Stimulated activated CD4-positive, alpha-beta T cell treated with anti-CD3 and anti-CD28 coated beads, Interleukin-1b, Interleukin-23, amount 100 ng/mL, for 1 hour (primary cell): ENCODE results near the gene ASAP3.
"Not testable (repeated sequence)": the region's sequence is repeated elsewhere in the genome, so short reads cannot be mapped to it uniquely, and the experiment has no call there.

Experiments used
- DNase-seq, 2 donors: peaks; one replicate each; pipeline ENCODE4 v3.0.0-alpha.2; 2020; ENCODE audit warnings: low read depth in 2 of 2

ASAP3 gene

DNA sequence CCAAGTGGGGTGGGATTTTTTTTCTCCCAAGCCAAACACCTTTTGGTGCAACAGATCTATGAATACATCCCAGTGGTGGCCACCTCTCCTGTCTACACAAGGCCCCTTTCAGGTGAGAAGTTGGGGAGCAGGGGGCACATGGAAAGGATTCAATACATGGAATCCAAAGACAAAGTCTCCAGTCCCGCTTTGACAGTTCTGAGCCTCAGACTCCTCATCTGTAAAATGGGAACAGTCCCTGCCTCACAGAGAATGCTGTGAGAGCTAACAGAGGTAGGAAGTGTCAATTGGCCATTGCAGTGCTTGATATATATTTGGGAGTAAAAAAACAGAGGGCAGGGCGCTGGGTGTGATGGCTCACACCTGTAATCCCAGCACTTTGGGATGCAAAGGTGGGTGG lies 87.6 kb downstream of the ASAP3 start:
- DNase-seq: no peak

DNA sequence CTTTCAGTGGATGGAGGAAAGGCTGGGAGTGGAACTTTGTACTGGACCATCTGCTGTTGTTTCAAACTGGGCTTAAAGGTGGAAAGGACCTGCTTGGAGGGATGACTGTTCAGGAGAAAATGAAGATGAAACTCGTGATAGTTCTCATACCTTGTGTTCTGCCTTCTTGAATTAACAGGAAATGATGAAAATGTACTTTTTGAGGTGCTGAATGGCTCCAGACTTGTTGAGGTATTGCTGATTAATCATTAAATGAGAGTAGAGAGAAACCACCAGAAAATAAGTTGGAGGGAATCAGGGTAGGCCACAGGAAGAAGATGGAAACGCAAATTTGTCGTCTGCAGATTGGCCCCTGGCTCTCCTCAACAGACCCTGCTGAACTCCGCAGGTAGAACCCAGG lies 88.1 kb downstream of the ASAP3 start:
- no peak for DNase-seq

GRCh38 chr1:23395154-23395724 lies 88.7 kb downstream of the ASAP3 start:
- DNase-seq: no peak

DNA sequence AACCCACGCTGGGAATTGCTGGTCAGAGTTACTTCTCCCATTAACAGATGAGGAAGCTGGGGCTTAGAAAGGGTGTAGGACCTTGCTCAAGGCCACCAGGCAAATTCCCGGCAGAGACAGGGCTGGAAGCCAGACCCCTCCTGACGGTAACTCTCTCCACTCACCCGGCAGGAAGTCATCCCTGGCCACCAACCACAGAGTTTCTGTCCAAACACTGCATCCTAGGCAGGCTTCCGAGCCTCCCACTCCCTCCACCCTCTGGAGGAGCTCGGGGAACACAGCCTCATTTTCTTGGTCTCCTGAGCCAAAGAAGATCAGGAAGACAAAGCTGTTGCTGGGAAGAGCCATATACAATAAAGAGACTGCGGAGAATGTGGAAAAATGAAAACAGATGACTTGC lies 89.3 kb downstream of the ASAP3 start:
- DNase-seq: no peak

- no peak for DNase-seq
Measured at GRCh38 chr1:23394181-23394580, 89.8 kb downstream of the ASAP3 start.

- no peak for DNase-seq
Measured at GRCh38 chr1:23393706-23394105, 90.3 kb downstream of the ASAP3 start.

DNA sequence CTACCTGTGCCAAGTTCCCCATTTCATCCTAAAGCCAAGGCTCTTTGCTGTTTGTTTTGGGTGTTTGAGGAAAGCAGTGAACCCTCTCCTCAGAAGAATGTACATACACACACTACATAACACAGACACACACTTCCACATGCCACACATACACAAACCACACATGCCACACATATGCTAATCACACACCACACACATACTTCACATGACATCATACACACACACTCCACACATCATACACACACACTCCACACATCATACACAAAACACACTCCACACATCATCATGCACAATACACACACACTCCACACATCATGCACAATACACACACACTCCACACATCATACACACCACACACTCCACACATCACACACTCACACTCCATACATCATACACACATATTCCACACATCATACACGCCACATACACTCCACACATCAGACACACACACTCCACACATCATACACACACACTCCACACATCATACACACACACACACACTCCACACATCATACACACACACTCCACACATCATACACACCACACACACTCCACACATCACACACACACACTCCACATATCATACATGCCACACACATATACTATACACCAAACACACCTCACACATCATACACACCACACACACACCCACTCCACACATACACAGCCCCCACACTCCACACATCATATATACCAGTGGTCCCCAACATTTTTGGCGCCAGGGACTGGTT lies 91.7 kb downstream of the ASAP3 start:
- DNase-seq: no peak

DNA sequence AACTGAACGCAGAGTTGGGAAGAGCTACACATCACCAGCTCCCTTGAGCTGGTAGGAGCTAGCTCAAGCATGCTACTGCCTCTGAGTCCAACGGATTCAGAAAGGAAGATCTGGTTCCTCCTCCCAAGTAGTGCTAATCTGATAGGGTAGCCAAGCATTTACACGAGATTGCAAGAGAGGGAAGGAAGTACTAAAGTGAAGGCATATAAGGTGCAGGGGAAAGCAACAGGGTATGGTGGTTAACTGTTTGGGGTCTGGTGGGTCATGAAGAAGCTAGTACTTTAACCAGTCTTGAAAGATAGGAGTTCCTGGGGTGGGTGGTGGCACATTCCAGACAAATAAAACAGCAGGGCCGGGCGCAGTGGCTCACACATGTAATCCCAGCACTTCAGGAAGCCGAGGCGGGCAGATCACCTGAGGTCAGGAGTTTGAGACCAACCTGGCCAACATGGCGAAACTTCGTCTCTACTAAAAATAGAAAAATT lies 94.1 kb downstream of the ASAP3 start:
- no peak for DNase-seq

DNA sequence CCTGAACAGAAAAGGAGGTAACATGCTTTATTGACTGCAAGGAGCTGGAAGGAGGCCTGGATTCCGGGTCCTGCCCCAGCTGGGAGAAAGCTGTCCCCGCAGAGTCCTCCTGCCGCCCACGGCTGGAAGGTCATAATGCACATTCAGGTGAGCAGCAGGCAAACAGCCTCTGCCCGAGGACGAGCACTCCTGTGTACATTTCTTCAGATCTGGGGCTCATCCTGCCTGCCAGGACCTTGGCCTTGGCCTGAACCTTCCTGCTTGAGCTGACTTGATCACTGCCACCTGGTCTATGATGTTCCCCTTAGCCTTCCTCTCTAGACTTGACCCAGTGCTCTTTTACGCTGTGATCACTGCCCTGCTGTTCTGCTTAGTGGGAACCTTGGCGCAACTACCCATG lies 96.5 kb downstream of the ASAP3 start:
- no peak for DNase-seq

DNA sequence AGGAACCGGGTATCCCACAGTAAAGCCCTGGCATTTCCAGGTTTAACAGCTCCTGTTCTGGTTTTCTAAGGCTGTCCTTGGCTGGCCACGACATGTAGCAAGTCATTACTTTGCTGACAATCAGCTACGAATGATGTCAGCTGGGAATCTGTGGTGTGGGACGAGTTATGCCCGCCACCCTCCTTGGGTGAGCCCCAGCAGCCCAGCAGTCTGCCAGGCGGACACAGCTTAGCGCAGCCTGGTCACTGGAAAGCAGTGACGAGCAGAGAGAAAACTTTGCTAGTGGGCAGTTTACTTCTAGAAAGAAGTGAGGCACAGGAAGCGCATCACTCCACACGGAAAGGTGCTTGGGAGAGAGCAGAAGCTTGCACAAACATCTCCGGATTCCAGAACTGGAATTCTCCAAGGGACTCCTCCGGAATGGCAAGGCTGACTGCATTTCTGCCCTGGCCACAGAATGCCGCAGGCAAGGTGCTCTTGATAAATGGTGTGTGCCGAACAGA lies 98.8 kb downstream of the ASAP3 start:
- no peak for DNase-seq

DNA sequence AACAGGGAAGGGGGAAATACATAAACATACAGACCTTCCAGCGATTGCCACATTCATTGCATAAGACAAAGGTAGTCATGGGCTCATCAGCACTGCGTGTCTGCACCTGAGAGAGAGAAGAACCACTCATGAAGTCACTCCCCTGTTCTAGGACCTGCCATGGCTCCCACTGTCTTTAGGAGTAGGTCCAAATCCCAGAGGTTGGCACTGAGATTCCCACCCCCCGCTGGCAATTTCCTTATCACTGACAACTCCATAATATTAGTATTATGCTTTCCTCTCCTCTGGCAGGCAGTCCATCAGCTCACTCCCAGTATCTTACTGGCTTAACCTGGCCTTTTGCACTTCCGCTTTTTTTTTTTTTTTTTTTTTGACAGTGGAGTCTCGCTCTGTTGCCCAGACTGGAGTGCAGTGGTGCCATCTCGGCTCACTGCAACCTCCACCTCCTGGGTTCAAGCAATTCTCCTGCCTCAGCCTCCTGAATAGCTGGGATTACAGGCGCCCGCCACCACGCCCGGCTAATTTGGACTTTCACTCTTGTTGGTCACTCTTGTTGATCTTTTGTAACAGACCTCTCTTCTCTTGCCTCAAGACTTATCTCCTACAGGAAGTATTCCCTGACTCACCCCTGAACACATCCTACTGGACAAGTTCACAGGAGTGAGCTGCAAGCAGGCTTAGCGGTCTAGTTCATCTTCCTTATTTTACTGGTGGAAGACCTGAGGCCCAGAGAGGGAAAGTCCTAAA lies 99.5 kb downstream of the ASAP3 start:
- DNase-seq: no peak

GRCh38 chr1:23383577-23384311 lies 100.2 kb downstream of the ASAP3 start:
- DNase-seq: no peak

- DNase-seq: no peak
Measured at GRCh38 chr1:23381233-23381885, 102.6 kb downstream of the ASAP3 start.

GRCh38 chr1:23380719-23381118 lies 103.3 kb downstream of the ASAP3 start:
- no peak for DNase-seq

DNA sequence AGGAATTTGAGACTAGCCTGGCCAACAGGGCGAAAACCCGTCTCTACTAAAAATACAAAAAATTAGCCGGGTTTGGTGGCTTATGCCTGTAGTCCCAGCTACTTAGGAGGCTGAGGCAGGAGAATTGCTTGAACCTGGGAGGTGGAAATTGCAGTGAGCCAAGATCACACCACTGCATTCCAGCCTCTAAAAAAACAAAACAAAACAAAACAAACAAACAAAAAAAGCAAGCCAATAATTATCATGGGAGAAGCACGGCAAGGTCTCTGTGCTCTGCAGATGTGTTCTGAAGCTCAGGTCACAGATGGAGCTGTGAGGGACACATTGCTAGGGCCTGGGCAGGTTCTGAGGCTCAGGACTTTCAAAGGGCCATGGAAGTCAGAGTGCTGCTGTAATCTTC lies 103.7 kb downstream of the ASAP3 start:
- DNase-seq: not testable (repeated sequence)
